CD14-positive monocyte (primary cell): ENCODE measurements around the gene FAT4. TPM values are rescaled to one million over a fixed set of nuclear protein-coding genes. Genes with fewer than 3 reads are reported as not detected.

Source experiments
- DNase-seq, 3 donors: peaks; one replicate each; pipeline ENCODE4 v3.0.0-alpha.2; 2011 to 2022
- H2AFZ ChIP-seq: 2 replicates; pipeline ENCODE4 v1.6.0; 2012; ENCODE audit warnings: mild to moderate bottlenecking, low read depth, low read length, inconsistent platforms; ENCODE audit not compliant: insufficient read depth, poor library complexity, severe bottlenecking
- H3K27ac ChIP-seq, 2 donors: 1 replicate in 1 of 2; 2 replicates in 1 of 2; pipeline ENCODE4 v1.5.1; 2012 to 2013; ENCODE audit warnings: low read length in 2 of 2, control low read depth in 1 of 2, inconsistent platforms in 1 of 2, low read depth in 1 of 2, mild to moderate bottlenecking in 1 of 2
- H3K27me3 ChIP-seq, 2 donors: one replicate each; pipeline versions ENCODE4 v1.6.0 to v1.6.1; 2011 to 2013; ENCODE audit warnings: low read length in 2 of 2; ENCODE audit not compliant: control insufficient read depth in 2 of 2, insufficient read depth in 2 of 2
- H3K36me3 ChIP-seq, 2 donors: replicated peaks in 1 of 2; 1 replicate in 1 of 2; 2 replicates in 1 of 2; pipeline versions ENCODE4 v1.5.1 to v1.6.1; 2012 to 2013; ENCODE audit warnings: low read length in 2 of 2, control low read depth in 1 of 2, inconsistent platforms in 1 of 2, mild to moderate bottlenecking in 1 of 2; ENCODE audit not compliant: insufficient read depth in 2 of 2, control insufficient read depth in 1 of 2
- H3K4me1 ChIP-seq, 2 donors: 1 replicate in 1 of 2; 2 replicates in 1 of 2; pipeline versions ENCODE4 v1.5.1 to v1.6.1; 2012 to 2013; ENCODE audit warnings: low read length in 2 of 2, control low read depth in 1 of 2, inconsistent platforms in 1 of 2, mild to moderate bottlenecking in 1 of 2, moderate library complexity in 1 of 2; ENCODE audit not compliant: insufficient read depth in 2 of 2, control insufficient read depth in 1 of 2
- H3K4me2 ChIP-seq: replicated peaks from 2 replicates; pipeline ENCODE3; 2012; ENCODE audit warnings: low read length, moderate library complexity, mild to moderate bottlenecking; ENCODE audit not compliant: poor library complexity, severe bottlenecking; ENCODE audit errors: extremely low read depth
- H3K4me3 ChIP-seq, 3 experiments: fragments of 200-600 bp in 1 of 3; sonication (generic) in 1 of 3; replicated peaks in 1 of 3; 1 replicate in 2 of 3; 2 replicates in 1 of 3; pipeline ENCODE4 v1.5.1; 2011 to 2013; ENCODE audit warnings: low read length in 3 of 3, mild to moderate bottlenecking in 3 of 3, control low read depth in 2 of 3, low read depth in 2 of 3, inconsistent platforms in 1 of 3, moderate library complexity in 1 of 3
- H3K79me2 ChIP-seq: 2 replicates; pipeline ENCODE4 v1.6.0; 2012; ENCODE audit warnings: mild to moderate bottlenecking, control low read depth, inconsistent platforms, low read length, moderate library complexity; ENCODE audit not compliant: insufficient read depth
- H3K9ac ChIP-seq: 2 replicates; pipeline ENCODE4 v1.6.0; 2017; ENCODE audit warnings: low read length, mild to moderate bottlenecking; ENCODE audit not compliant: insufficient read depth, poor library complexity, severe bottlenecking
- H3K9me3 ChIP-seq, 2 donors: replicated peaks in 1 of 2; 1 replicate in 1 of 2; 2 replicates in 1 of 2; pipeline versions ENCODE4 v1.5.1 to v1.6.1; 2012 to 2013; ENCODE audit warnings: low read length in 2 of 2, control low read depth in 1 of 2; ENCODE audit not compliant: control insufficient read depth in 1 of 2, insufficient read depth in 1 of 2
- H4K20me1 ChIP-seq: 2 replicates; pipeline ENCODE4 v1.6.0; 2012; ENCODE audit warnings: mild to moderate bottlenecking, low read length, control low read depth, moderate library complexity; ENCODE audit not compliant: insufficient read depth
- H3K27ac Mint-ChIP-seq, 7 donors: one replicate each; pipeline ENCODE4 v1.8.0; 2020; ENCODE audit warnings: mild to moderate bottlenecking in 7 of 7, mixed read lengths in 7 of 7, moderate library complexity in 6 of 7, inconsistent platforms in 2 of 7
- H3K27me3 Mint-ChIP-seq, 3 donors: one replicate each; pipeline ENCODE4 v1.8.0; 2021 to 2022; ENCODE audit warnings: low read depth in 3 of 3, mild to moderate bottlenecking in 3 of 3, mixed read lengths in 3 of 3, moderate library complexity in 3 of 3, inconsistent platforms in 1 of 3
- H3K36me3 Mint-ChIP-seq, 2 donors: one replicate each; pipeline ENCODE4 v1.8.0; 2020; ENCODE audit warnings: mixed read lengths in 2 of 2, inconsistent platforms in 1 of 2, mild to moderate bottlenecking in 1 of 2
- H3K4me1 Mint-ChIP-seq: one replicate; pipeline ENCODE4 v1.8.0; 2020; ENCODE audit warnings: mild to moderate bottlenecking, mixed read lengths
- H3K4me3 Mint-ChIP-seq, 2 donors: one replicate each; pipeline ENCODE4 v1.8.0; 2020; ENCODE audit warnings: mild to moderate bottlenecking in 2 of 2, mixed read lengths in 2 of 2, moderate library complexity in 1 of 2
- H3K9me3 Mint-ChIP-seq, 7 donors: one replicate each; pipeline ENCODE4 v1.8.0; 2020 to 2022; ENCODE audit warnings: mixed read lengths in 7 of 7, mild to moderate bottlenecking in 6 of 7, moderate library complexity in 6 of 7, inconsistent platforms in 2 of 7
- CTCF ChIP-seq: fragments of 200-600 bp; IDR thresholded peaks from one replicate; pipeline ENCODE4 v1.8.0; 2022; ENCODE audit warnings: antibody characterized with exemption, mild to moderate bottlenecking
- WGBS: methylation state at CpG from one replicate; pipeline ENCODE4 v1.1.5; 2013; ENCODE audit warnings: missing lambda C conversion rate; ENCODE audit not compliant: insufficient coverage; 5-methylcytosine and 5-hydroxymethylcytosine counted together
- intact Hi-C, 2 donors: fragments of 100-400 bp; cut with micrococcal nuclease; formaldehyde crosslinking; loops; one replicate each; pipeline versions ENCODE4 v1.15.0 to v1.15.1; 2023
- polyA plus RNA-seq, 3 donors: library from polyadenylated mRNA; depleted of rRNA in 1 of 3; unstranded in 2 of 3; stranded (reverse) in 1 of 3; fragments of 300-500 nt in 2 of 3; fragments of >200 nt in 1 of 3; fragmentation: Illumina TruSeq in 2 of 3; gene quantifications; 1 replicate in 2 of 3; 2 replicates in 1 of 3; pipeline ENCODE4 v1.2.3, GENCODE V29; 2012 to 2021

Gene FAT4
- polyA plus RNA-seq, 3 donors, result not detected

GRCh38 chr4:125321709-125322365 is 7.1 kb downstream of the FAT4 start:
- Histone ChIP-seq H3K27ac (no peak overlapping the region), H3K9me3 (peaks cover 0 to 12% of the 10 kb centered on the region in 2 donors), H2AFZ (no peak overlapping the region), H3K4me1 (peaks cover 9% of the 10 kb centered on the region in 2 donors), H3K27me3 (peaks cover 19 to 26% of the 10 kb centered on the region in 2 donors), H3K4me2 (no peak overlapping the region), H4K20me1 (no peaks in the 10 kb centered on the region), H3K4me3 (no peak overlapping the region), H3K79me2 (no peaks in the 10 kb centered on the region), H3K36me3 (no peaks in the 10 kb centered on the region), H3K9ac (no peak overlapping the region)
- H3K27me3 Mint-ChIP-seq, result peaks cover 18 to 23% (median 18%) of the 10 kb centered on the region in 3 donors
- H3K4me3 Mint-ChIP-seq, result no peak overlapping the region
- H3K4me1 Mint-ChIP-seq, result peaks cover 12% of the 10 kb centered on the region
- H3K9me3 Mint-ChIP-seq, result peaks cover 0 to 22% (median 8%) of the 10 kb centered on the region in 7 donors
- H3K27ac Mint-ChIP-seq, result no peak overlapping the region
- no peak for TF ChIP-seq CTCF
- intact Hi-C loops, result no loop called here
- no peak for DNase-seq
- H3K36me3 Mint-ChIP-seq, result peaks cover 0 to under 1% of the 10 kb centered on the region in 2 donors

GRCh38 chr4:125322366-125322730 is 7.6 kb downstream of the FAT4 start:
- H3K27me3 ChIP-seq, result peaks cover 14 to 20% of the 10 kb centered on the region in 2 donors
- H3K36me3 Mint-ChIP-seq, result no peaks in the 10 kb centered on the region
- H2AFZ ChIP-seq, result no peak overlapping the region
- H3K27me3 Mint-ChIP-seq, result peaks cover 13 to 20% (median 15%) of the 10 kb centered on the region in 3 donors
- no peaks in the 10 kb centered on the region for H3K36me3 ChIP-seq
- H4K20me1 ChIP-seq, result no peaks in the 10 kb centered on the region
- WGBS, result no CpG with 5 or more reads among the region's 1 CpG
- H3K27ac ChIP-seq, result no peak overlapping the region
- H3K9me3 ChIP-seq, result peaks cover 0 to 7% of the 10 kb centered on the region in 2 donors
- intact Hi-C loops, result no loop called here
- H3K9me3 Mint-ChIP-seq, result peaks cover 0 to 17% (median 4%) of the 10 kb centered on the region in 7 donors
- no peak overlapping the region for H3K4me3 Mint-ChIP-seq
- H3K4me1 ChIP-seq, result peaks cover 4% of the 10 kb centered on the region in 2 donors
- DNase-seq, result no peak
- no peak overlapping the region for H3K27ac Mint-ChIP-seq
- H3K79me2 ChIP-seq, result no peaks in the 10 kb centered on the region
- no peak overlapping the region for H3K9ac ChIP-seq
- TF ChIP-seq CTCF, result no peak
- no peak overlapping the region for H3K4me2 ChIP-seq
- H3K4me3 ChIP-seq, result no peak overlapping the region
- H3K4me1 Mint-ChIP-seq, result peaks cover 7% of the 10 kb centered on the region
